OCI-LY1 (cell line): ENCODE measurements around the gene LDLRAD3.

Experiments used
- H2AFZ ChIP-seq: fragments of 200-600 bp; sonication (generic), shearing (Covaris generic); 2 replicates; pipeline ENCODE4 v1.6.0; 2014; ENCODE audit warnings: antibody characterized with exemption, mild to moderate bottlenecking, low read length
- H3F3A ChIP-seq: fragments of 200-600 bp; sonication (generic), shearing (Covaris generic); 2 replicates; pipeline ENCODE4 v1.6.0; 2014; ENCODE audit warnings: mild to moderate bottlenecking, antibody characterized with exemption, low read length, moderate library complexity; ENCODE audit not compliant: insufficient read depth
- H3K27ac ChIP-seq: fragments of 200-600 bp; sonication (generic); 2 replicates; pipeline ENCODE4 v1.5.1; 2014; ENCODE audit warnings: low read length, mixed run types, mild to moderate bottlenecking, low read depth; ENCODE audit not compliant: poor library complexity, severe bottlenecking
- H3K27me3 ChIP-seq: fragments of 200-600 bp; sonication (generic); 2 replicates; pipeline ENCODE4 v1.6.0; 2014; ENCODE audit warnings: antibody characterized with exemption, mild to moderate bottlenecking, low read length, moderate library complexity; ENCODE audit not compliant: insufficient read depth
- H3K36me3 ChIP-seq: fragments of 200-600 bp; sonication (generic); 2 replicates; pipeline ENCODE4 v1.6.1; 2014; ENCODE audit warnings: mild to moderate bottlenecking, antibody characterized with exemption, low read length, moderate library complexity, mixed read lengths; ENCODE audit not compliant: insufficient read depth
- H3K4me1 ChIP-seq: fragments of 200-600 bp; sonication (generic); 2 replicates; pipeline ENCODE4 v1.5.1; 2014; ENCODE audit warnings: mild to moderate bottlenecking, low read length, moderate library complexity; ENCODE audit not compliant: insufficient read depth, severe bottlenecking
- H3K4me2 ChIP-seq: fragments of 200-600 bp; sonication (generic), shearing (Covaris generic); 2 replicates; pipeline ENCODE4 v1.6.1; 2014; ENCODE audit warnings: low read length
- H3K4me3 ChIP-seq: fragments of 200-600 bp; sonication (generic); 2 replicates; pipeline ENCODE4 v1.5.1; 2014; ENCODE audit warnings: low read length, low read depth, mild to moderate bottlenecking, mixed read lengths; ENCODE audit not compliant: poor library complexity, severe bottlenecking
- H3K79me2 ChIP-seq: fragments of 200-600 bp; shearing (Covaris generic); 2 replicates; pipeline ENCODE4 v1.6.1; 2016; ENCODE audit warnings: mixed run types, low read length, mixed read lengths; ENCODE audit not compliant: insufficient read depth
- H3K9ac ChIP-seq: fragments of 200-600 bp; sonication (generic), shearing (Covaris generic); 2 replicates; pipeline ENCODE4 v1.6.1; 2014; ENCODE audit warnings: mild to moderate bottlenecking, low read length, mixed read lengths
- H3K9me2 ChIP-seq: fragments of 200-600 bp; sonication (generic), shearing (Covaris generic); 2 replicates; pipeline ENCODE4 v1.6.1; 2014; ENCODE audit warnings: low read depth, mild to moderate bottlenecking, low read length, mixed read lengths
- H3K9me3 ChIP-seq: fragments of 200-600 bp; shearing (Covaris generic); 2 replicates; pipeline ENCODE4 v1.6.1; 2014; ENCODE audit warnings: low read length, mixed read lengths
- H4K20me1 ChIP-seq: fragments of 200-600 bp; sonication (generic), shearing (Covaris generic); 2 replicates; pipeline ENCODE4 v1.6.0; 2016; ENCODE audit warnings: mild to moderate bottlenecking, low read length; ENCODE audit not compliant: insufficient read depth
- CTCF ChIP-seq: fragments of 200-600 bp; sonication (generic), shearing (Covaris generic); IDR thresholded peaks from 2 replicates; pipeline ENCODE4 v1.5.1; 2017; ENCODE audit warnings: mild to moderate bottlenecking, antibody characterized with exemption, low read length, moderate library complexity, mixed read lengths
- EZH2 ChIP-seq: fragments of 200-600 bp; sonication (generic), shearing (Covaris generic); IDR thresholded peaks from 2 replicates; pipeline ENCODE4 v1.8.0; 2017; ENCODE audit warnings: borderline replicate concordance, mixed run types, mild to moderate bottlenecking, antibody characterized with exemption, low read length, moderate library complexity, mixed read lengths

LDLRAD3 gene

GRCh38 chr11:36034551-36035331, 90.9 kb downstream of the LDLRAD3 start:
- no peaks in the 10 kb centered on the region for H4K20me1 ChIP-seq
- 0 out of 2 replicates have a peak, but pooled peaks cover 9% of the 10 kb centered on the region for H3K27me3 ChIP-seq
- no peaks in the 10 kb centered on the region for H3F3A ChIP-seq
- TF ChIP-seq EZH2 (no peak), CTCF (no peak)
- no peaks in the 10 kb centered on the region for H3K9me2 ChIP-seq
- H3K36me3 ChIP-seq: no peaks in the 10 kb centered on the region
- no peak overlapping the region for H3K4me2 ChIP-seq
- no peaks in the 10 kb centered on the region for H3K79me2 ChIP-seq
- H3K9me3 ChIP-seq: no peaks in the 10 kb centered on the region
- H3K4me3 ChIP-seq: no peak overlapping the region
- no peak overlapping the region for H3K27ac ChIP-seq
- H3K4me1 ChIP-seq: no peaks in the 10 kb centered on the region
- no peak overlapping the region for H2AFZ ChIP-seq
- no peak overlapping the region for H3K9ac ChIP-seq

- Histone ChIP-seq H3K79me2 (no peaks in the 10 kb centered on the region), H3K9me2 (no peaks in the 10 kb centered on the region), H3K4me2 (no peak overlapping the region), H3K27me3 (0 out of 2 replicates have a peak, but pooled peaks cover 9% of the 10 kb centered on the region), H3F3A (no peaks in the 10 kb centered on the region), H3K9ac (no peak overlapping the region), H3K36me3 (no peaks in the 10 kb centered on the region), H4K20me1 (no peaks in the 10 kb centered on the region), H2AFZ (no peak overlapping the region), H3K9me3 (no peaks in the 10 kb centered on the region), H3K4me1 (no peaks in the 10 kb centered on the region), H3K27ac (no peak overlapping the region), H3K4me3 (no peak overlapping the region)
- TF ChIP-seq EZH2: no peak
- TF ChIP-seq CTCF: no peak
Measured at GRCh38 chr11:36035454-36035853, 91.6 kb downstream of the LDLRAD3 start.

- Histone ChIP-seq H3K4me1 (no peaks in the 10 kb centered on the region), H3K4me3 (no peak overlapping the region), H3K9me3 (no peaks in the 10 kb centered on the region), H4K20me1 (no peaks in the 10 kb centered on the region), H3K36me3 (no peaks in the 10 kb centered on the region), H3K27me3 (0 out of 2 replicates have a peak, but pooled peaks cover 9% of the 10 kb centered on the region), H3K79me2 (no peaks in the 10 kb centered on the region), H3K9ac (no peak overlapping the region), H3F3A (no peaks in the 10 kb centered on the region), H3K27ac (no peak overlapping the region), H2AFZ (no peak overlapping the region), H3K9me2 (no peaks in the 10 kb centered on the region), H3K4me2 (no peak overlapping the region)
- no peak for TF ChIP-seq EZH2
- TF ChIP-seq CTCF: no peak
Measured at GRCh38 chr11:36035999-36036398, 92.1 kb downstream of the LDLRAD3 start.
